GM19397 (cell line): ENCODE results near the gene CGB1.
"Not testable (repeated sequence)": the region's sequence is repeated elsewhere in the genome, so short reads cannot be mapped to it uniquely, and the experiment has no call there.

Experiments used
- ATAC-seq: cut with Tn5 transposase; IDR thresholded peaks from one replicate; pipeline ENCODE4 v1.9.1; 2021; ENCODE audit warnings: mild to moderate bottlenecking, moderate library complexity; ENCODE audit not compliant: unreplicated experiment

Gene CGB1

DNA sequence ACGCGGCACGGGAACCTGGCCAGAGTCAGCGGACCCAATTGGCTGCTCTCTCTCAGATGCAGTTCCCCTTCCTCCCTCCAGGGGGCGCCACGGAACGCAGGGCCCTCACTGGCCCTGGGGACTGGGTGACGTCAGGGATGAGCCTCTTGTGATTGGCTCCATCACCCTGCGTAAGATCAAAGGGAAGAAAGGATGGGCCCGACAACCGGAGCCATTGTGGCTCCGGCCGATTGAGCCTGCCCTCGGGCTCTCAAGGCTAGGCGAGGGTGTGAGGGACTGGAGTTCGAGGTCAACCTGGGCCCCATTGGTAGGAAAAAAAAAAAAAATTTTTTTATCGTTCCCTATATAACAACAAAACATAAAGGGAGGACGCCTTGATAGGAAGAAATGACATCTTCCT lies at the start of gene CGB1:
CGB1 (minus strand) TSS at position 81 of the 400 bp plus-strand sequence. CDS start 184 bp downstream, outside the sequence.
- not testable (repeated sequence) for ATAC-seq

DNA sequence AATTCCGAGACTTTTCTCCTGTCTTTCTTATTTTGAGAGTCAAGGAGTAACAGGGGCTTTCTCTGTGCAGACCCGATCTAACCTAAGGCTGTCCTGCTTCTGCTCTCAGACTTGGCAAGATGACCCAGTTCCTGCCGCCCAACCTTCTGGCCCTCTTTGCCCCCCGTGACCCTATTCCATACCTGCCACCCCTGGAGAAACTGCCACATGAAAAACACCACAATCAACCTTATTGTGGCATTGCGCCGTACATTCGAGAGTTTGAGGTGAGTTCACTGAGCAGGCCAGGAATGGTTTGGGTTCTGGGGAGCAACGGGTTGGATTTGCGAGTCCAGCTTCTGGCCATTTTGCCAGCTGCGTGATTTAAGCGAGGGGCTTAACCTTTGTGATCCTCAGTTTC lies 49.6 kb upstream of the CGB1 start:
- no peak for ATAC-seq

DNA sequence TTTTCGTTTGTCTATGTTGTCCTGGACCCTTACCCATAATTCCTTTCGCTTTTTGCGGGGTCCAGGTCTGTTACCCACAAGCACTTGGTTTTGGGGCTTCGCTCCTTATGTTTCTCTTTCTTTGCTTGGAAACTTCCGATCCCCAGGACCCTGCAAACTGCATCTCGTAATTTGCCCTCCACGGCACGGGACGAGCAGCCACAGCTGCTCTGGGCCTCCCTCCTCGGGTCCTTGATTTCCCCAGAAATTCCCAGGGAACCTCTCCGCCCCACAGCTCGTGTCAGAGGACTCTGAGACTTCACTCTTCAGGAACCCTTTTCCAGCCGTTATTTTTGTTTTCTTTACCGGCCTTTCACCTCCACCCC lies 49.2 kb upstream of the CGB1 start:
- ATAC-seq, result no peak

DNA sequence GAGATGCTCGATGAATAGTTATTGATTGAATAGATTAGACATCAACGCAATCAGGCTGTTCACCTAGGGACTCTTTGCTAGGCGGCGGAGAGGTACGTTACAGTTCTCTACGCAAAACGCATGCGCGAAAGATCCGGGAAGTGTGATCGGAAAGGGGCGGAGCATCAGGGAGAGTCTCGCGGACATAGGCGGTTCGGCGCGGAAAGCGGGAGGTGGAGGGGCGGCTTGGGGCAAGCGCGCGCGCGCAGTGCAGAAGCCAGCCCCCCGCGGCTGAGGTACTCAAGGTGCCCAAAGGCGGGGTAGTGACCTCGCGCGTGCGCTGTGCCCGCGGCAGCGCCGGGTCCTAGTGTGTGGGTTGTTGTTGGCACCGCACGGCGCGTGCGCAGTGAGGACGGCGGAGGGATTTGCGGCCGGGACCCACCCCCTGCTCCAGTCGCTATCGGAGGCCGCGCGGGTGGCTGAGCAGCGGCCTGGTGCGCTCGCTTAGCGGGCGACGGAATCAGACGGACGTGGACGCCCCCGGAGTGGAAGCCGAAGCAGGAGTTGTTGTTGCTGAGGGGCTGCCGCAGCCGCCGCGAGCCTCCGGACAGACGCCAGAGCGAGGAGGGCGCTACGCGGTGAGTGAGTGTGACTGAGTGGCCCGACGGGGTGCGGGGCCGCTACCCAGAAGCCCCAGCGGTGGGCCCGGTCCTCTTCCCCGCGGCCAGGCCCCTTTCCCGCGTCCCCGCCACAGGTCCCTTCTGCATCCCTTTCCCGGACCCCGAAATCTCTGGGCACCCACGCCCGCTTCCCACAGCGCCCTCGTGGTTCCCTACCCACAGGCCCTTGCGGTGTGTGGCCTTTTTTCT lies 48.5 kb upstream of the CGB1 start, which contains the start of gene SNRNP70:
SNRNP70 (plus strand) TSS at position 432 of the 848 bp plus-strand sequence. CDS start 964 bp downstream, outside the sequence.
- ATAC-seq, result peak; percentile 90

DNA sequence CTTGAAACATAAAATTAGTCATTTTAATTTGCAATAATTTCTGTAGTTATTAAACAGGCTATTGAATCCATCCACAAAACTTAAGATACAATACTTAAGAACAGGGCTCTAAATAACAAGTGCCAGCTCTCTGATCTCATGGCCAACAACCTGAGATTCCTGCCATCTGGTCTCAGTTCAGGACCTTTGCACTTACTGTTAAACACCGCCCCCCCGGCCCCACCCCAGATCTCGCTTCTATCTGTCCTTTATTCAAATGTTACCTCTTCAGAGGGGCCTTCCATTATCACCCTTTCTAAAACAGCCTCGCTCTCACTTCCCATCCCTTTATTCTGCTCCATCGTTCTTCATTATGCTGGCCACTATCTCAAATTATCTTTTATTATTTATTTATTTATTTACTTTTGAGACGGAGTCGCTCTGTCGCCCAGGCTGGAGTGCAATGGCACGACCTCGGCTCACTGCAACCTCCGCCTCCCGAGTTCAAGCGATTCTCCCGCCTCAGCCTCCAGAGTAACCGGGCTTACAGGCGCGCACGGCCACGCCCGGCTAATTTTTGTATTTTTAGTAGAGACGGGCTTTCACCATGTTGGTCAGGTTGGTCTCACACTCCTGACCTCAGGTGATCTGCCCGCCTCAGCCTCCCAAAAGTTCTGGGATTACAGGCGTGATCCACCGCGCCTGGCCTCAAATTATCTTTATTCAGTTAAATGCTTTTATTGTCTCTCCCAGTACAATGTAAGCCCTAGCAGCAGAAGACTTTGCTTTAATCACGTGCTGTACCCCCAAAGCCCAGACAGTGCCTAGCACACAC lies 47.7 kb upstream of the CGB1 start:
- ATAC-seq, result no peak

DNA sequence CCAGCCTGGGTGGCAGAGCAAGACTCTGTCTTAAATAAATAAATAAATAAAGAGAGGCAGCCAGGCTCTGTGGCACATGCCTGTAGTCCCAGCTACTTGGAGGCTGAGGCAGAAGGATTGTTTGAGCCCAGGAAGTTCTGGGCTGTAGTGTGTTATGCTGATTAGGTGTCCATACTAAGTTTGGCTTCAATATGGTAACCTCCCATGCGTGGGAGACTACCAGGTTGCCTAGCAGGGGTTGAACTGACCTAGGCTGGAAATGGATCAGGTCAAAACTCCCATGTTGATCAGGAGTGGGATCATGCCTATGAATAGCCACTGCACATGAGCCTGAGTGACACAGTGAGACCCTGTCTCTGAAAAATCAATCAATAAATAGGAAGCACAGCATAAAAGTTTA lies 44.6 kb upstream of the CGB1 start:
- no peak for ATAC-seq

DNA sequence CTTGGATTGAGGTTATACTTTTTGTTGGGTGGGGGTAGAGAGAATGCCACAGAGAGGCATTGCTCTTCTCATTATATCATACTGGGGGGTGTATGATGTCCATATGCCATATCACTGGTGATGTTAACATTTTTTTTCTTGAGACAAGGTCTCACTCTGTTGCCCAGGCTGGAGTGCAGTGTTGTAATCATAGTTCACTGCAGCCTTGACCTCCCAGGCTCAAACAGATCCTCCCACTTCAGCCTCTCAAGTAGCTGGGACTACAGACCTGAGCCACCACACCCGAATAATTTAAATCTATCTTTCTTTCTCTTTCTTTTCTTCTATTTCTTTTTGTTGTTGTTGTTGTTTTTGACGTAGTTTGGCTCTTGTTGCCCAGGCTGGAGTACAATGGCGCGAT lies 43.7 kb upstream of the CGB1 start:
- no peak for ATAC-seq

DNA sequence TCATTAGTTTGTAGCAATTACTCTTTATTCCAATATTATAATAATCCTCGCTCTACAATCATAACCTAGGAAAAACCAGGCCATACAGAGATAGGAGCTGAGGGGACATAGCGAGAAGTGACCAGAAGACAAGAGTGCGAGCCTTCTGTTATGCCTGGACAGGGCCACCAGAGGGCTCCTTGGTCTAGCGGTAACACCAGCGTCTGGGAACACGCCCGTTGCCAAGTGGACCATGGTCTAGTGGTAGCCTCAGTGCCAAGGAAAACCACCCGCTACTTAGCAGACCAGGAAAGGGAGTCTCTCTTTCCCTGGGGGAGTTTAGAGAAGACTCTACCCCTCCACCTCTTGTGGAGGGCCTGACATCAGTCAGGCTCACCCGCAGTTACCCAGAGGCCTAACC lies 38.2 kb upstream of the CGB1 start:
- ATAC-seq, result not testable (repeated sequence)

DNA sequence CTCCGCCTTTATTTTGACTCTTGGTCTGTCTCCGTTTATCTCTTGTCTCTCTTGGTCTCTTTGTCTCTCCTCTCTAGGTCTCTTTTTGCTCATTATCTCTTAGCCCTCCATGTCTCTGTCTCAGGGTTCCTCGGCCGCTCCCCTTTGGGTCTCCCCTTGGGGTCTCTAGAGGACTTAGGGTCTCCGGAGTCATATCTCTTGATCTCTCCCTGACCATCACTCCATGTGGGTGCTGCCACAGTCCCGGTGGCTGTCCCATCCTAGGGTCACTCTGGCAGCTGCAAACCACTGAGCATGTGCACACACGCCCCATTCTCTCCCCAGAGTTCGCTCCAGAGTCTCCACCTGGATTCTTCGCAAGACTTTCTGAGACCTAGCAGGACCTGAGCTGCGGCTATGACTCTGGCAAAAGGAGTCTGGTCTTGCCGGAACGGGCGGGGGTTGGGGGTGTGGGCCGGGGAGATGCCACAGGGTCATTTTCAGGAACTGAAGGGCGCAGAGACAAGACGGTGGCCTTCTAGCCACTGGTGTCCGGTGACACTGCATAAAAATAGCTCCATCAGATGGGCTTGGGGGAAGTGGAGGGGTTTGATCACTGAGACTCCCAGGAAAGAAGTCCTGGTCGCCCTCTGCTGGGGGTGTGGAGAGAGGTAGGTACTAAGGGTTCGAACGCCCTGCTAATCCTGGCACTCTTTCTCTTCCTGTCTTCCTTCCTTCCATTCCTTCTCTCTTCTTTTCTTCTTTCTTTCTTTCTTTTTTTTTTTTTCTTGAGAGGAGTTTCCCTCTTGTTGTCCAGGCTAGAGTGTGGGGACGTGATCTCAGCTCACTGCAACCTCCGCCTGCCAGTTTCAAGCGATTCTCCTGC lies 37.1 kb upstream of the CGB1 start:
- no peak for ATAC-seq

DNA sequence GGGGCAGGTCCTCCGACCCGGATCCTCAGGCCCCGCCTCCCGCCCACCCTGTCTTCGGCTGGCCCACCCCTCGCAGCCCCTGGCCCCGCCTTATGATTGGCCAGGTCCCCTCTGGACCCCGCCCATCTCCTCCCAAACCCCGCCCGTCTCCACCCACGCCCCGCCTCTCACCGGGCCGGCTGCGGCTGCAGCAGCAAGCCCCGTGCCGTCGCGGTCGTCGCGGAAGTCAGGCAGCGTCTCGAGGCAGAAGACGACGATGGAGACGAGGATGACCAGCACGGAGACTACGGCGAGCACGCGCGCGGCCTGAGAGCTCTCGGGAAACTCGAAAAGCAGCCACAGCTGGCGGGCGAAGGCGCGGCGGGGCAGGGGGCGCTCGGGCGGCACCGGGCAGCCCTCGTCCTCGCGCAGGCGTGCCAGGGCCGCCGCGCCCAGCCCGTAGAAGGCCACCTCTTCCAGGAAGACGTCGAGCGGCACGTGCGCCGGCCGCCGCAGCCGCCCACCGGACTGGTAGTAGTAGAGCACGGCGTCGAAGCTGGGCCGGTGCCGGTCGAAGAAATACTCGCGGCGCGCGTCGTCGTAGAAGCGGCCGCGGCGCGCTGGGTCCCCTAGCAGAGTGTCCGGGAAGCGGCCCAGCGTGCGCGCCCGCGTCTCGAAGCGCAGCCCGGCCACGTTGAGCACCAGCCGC lies 35.3 kb upstream of the CGB1 start:
- ATAC-seq, result no peak

DNA sequence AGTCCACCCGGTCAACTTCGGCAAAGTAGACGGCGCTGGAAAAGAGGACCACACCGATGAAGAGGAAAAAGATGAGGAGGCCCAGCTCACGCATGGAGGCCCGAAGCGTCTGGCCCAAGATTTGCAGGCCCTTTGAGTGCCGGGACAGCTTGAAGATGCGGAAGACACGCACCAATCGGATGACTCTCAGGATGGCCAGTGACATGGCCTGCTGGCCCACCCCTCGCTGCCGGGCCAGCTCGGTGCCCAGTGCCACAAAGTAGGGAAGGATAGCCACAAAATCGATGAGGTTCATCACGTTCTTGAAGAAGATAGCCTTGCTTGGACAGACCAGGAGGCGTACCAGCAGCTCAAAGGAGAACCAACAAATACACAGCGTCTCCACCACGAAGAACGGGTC lies 33.7 kb upstream of the CGB1 start:
- no peak for ATAC-seq

DNA sequence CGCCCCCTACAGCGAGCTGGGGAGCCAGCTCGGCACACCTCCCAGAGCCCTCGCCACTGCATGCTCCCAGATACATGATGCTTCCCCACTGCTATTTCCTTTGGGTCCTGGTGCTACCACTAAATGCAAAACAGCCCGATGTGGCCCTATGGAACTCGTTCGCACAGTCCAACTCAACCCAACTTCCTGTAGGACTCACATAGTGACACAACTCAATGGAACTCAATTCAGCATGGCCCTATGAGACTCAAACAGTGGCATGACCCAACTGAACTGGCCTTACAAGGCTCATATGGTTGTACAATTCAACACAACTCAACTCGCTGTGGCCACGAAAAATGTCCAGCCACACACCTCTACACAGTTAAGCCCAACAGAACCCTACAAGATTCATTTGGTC lies 32.3 kb upstream of the CGB1 start:
- ATAC-seq, result no peak

DNA sequence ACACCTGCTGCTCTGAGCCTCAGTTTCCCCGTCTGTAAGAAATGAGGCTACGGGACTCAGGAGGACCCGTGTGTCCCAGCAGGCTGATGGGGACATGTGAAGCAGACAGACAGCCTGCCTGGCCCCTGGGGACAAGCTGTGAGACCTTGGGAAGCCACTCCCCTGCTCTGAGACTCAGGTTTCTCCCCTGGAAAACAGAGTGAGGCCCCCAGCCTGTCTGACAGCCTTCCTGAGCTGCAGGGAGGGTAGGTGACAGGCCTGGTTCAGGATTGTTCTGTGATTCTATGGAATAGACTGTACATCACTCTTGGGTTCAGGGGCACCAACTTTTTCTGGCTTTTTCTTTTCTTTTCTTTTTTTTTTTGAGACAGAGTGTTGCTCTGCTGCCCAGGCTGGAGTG lies 30.9 kb upstream of the CGB1 start:
- ATAC-seq, result no peak

DNA sequence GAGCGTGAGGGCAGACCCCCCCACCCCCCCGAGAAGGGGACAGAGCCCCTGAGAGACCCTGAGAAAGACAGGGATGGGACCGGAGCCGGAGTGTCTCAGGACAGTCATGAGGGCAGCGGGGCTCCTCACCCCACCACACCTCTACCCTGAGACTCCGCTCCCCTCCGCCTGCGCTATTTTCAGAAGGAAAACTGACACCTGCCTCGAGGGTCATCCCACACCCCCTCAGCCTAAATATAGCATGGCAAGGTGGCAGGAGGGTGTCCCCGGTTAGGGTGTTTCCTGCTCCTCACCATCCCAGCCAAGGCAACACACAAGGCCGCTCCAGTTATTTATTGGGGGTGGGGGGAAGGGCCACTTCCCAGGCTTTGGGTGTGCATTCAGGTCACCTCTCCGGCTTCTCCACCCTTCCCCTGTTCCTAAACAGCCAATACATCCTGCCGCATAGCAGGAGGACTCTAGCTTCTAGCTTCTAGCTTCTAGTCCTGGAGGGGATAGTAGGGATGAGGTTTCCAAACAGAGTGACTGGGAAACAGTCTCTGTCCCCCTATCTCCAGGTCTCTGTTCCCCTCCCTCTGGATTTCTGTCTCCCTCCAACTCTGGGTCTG lies 29.3 kb upstream of the CGB1 start:
- ATAC-seq, result no peak

DNA sequence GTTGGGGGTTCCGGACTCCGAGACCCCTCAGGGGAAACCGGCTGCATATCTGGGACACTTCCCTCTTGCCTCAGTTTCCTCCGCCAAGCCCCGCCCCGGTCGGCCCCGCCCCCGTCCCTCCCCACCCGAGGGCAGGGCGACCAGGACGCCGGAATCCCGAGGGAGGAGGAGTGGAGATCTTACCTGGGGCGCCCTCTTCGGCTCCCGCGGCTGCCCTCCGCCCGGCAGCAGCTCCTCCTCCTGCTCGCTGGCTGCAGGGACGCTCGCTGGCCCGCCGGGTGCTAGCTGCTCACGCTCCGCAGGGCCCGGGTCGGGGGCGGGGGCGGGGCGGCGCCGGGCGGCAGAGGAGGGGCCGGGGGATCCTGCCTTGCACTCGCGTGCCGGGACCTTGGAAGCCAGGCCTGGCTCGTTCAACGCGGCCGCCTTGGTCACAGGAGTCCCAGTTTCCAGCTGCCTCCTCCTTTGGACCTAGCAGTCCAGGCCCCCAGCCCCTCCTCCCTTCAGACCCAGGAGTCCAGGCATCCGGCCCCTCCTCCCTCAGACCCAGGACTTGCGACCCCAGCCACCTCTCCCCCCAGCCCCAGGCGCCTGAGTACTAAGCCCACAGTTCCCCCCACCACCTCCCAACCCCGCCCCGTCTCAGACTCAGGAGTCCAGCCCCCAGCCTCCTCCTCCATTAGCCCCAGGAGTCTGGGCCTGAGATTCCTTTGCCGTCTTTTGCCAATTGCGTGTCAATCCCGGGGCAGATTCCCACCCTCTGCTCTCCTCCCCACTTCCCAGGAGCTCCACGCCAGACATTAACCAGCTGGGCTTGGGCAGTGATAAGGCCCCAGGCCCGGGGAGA lies 28.3 kb upstream of the CGB1 start, which contains the start of gene NTF4:
NTF4 (minus strand) TSS at position 51 of the 844 bp plus-strand sequence. CDS start 2,821 bp downstream, outside the sequence.
- ATAC-seq, result no peak

DNA sequence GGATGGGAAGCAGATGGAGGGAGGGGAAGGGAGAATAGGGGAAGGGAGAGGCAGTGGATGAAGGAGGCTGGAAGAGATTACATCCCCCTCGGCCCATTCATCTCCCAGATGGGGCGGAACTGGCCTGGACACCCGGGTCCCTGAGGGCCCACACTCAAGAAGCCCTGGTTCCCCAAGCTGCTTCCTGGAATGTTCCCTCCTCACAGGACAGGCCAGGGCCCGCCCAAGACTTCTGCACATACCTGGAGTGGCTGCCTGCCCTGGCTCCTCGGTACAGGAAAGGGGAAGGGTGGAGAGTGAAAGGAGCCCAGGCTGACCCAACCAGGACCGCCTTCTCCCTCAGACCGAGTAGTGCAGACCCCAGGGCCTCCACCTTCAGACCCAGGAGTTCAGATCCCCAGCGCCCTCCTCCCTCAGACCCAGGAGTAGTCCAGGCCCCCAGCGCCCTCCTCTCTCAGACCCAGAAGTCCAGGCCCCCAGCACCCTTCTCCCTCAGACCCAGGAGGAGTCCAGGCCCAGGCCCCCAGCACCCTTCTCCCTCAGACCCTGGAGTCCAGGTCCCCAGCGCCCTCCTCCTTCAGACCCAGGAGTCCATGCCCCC lies 27.4 kb upstream of the CGB1 start:
- ATAC-seq, result no peak

DNA sequence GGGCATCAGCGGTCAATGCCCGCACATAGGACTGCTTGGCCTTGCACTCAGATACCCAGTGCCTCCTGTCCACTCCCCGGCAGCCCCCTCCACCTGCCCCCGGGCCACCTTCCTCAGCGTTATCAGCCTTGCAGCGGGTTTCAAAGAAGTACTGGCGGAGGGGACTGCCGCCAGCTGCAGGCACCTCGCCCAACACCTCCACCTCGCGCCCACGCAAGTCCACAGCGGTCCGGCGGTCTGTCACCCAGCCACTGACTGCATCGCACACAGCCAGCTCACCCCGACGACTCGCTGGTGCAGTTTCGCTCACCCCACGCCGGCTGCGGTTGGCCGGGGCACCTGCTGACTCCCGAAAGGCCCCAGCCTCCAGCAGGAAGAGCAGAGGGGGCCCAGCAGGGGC lies 24.8 kb upstream of the CGB1 start:
- no peak for ATAC-seq

DNA sequence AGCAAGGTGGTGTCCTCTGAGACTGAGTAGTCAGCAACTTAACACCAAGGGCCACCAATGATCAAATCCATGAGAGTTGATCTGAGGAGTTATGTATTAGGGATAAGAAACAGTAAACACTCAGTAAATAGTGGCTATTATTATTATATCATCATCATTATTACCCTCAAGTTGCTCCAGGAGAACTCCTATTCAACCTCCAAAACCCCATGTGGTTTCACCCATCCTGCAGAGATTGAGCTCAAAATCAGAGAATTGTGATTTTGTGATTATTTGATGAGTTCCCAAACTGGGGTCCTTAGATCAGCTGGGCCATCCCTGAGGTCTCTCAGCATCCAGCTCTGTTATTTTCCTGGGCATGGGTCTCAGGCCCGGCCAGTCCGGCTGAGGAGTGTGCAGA lies 24.3 kb upstream of the CGB1 start:
- ATAC-seq, result no peak

DNA sequence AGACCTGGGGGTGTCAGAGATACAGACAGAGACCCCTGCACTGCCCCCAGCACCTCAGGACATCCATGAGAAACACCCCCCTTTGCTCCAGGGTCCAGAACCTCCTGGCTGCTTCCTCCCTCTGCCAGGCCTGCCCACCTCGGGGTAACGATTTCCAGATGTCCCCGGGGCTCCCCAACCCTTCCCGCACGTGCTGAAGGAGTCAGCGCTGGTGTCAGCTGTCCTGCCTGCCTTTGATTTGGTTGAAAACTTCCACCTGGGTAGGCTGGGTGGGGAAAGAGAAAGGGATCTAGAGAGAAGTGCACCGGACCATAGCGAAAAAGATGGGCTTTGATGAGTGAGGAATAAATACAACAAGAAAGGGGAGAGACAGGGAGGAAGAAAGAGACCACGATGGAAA lies 22.4 kb upstream of the CGB1 start:
- ATAC-seq, result no peak
